ENCODE data around the gene PLA2G4D.

PLA2G4D gene

DNA sequence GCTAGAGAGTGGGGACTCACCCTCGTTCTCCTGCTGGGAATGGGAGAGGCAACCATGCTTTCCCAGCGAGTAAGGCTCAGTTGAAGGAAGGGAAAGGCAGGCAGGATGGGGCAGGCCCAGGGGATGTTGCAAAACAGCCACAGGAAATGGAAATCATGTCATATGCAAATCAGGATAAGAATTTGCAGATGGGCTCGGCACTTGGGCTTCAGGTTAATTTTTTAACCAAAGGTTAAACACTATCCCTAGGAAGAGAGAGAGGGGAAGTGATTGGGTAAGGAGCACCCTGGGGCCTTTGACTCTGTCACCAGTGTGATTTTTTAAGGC lies 59.0 kb downstream of the PLA2G4D start:
- Histone ChIP-seq H3K36me3 (no peaks in the 10 kb centered on the region), H3K4me3 (ENCODE audit: low read depth, low read length) (no peak overlapping the region), H3K27me3 (ENCODE audit: insufficient read depth, low read depth, severe bottlenecking) (no peaks in the 10 kb centered on the region), H3K9me3 (ENCODE audit: severe bottlenecking) (peaks cover 8% of the 10 kb centered on the region), H3K27ac (no peak overlapping the region)
- TF ChIP-seq, protein P1, sequence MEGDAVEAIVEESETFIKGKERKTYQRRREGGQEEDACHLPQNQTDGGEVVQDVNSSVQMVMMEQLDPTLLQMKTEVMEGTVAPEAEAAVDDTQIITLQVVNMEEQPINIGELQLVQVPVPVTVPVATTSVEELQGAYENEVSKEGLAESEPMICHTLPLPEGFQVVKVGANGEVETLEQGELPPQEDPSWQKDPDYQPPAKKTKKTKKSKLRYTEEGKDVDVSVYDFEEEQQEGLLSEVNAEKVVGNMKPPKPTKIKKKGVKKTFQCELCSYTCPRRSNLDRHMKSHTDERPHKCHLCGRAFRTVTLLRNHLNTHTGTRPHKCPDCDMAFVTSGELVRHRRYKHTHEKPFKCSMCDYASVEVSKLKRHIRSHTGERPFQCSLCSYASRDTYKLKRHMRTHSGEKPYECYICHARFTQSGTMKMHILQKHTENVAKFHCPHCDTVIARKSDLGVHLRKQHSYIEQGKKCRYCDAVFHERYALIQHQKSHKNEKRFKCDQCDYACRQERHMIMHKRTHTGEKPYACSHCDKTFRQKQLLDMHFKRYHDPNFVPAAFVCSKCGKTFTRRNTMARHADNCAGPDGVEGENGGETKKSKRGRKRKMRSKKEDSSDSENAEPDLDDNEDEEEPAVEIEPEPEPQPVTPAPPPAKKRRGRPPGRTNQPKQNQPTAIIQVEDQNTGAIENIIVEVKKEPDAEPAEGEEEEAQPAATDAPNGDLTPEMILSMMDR (IDR thresholded peaks at IDR 0.05; ENCODE audit: low read depth, low read length), result no peak
- no peak for DNase-seq

DNA sequence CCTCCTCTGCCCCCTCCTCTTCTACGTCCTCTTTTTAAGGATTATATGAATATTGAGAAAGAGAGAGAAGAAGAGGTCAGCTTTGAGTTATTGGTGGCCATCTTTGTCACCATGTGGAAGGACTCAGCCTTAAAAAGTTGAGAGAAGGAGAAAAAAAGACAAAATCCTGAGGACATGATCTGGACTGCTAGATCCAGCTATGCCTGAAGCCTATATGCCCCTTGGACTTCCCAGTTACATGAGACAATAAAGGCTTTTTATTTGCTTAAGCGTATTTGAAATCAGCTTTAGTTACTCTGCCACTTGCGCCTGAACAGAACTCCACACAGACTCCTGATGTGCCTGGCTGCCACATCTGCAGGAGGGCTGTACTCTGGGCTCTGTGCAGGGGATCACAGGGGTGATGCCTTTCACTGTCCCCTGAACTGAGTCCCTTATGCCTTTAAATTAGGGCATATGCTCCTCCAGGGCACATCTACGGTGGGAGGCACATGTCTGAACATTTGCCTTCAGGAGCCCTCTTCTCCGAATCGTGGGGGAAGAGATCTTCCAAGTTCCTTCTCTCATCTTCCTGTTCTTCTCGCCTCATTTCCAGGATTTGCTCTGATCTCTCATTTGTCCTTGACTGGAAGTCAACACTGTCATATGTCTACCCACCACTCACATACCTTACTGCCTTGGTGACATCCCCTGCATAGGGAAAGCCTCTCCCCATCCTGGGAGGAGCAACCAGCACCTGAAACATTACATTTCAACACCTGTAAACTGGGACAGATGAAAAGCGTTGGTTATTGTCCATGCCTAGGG lies 59.5 kb downstream of the PLA2G4D start:
- no peaks in the 10 kb centered on the region for H3K36me3 ChIP-seq
- no peaks in the 10 kb centered on the region for H3K27me3 ChIP-seq (ENCODE audit: insufficient read depth, low read depth, severe bottlenecking)
- H3K9me3 ChIP-seq (ENCODE audit: severe bottlenecking), result peaks cover 8% of the 10 kb centered on the region
- DNase-seq, result no peak
- no peak overlapping the region for H3K4me3 ChIP-seq (ENCODE audit: low read depth, low read length)
- H3K27ac ChIP-seq, result no peak overlapping the region
- TF ChIP-seq, protein P1 (IDR thresholded peaks at IDR 0.05; ENCODE audit: low read depth, low read length), result no peak

DNA sequence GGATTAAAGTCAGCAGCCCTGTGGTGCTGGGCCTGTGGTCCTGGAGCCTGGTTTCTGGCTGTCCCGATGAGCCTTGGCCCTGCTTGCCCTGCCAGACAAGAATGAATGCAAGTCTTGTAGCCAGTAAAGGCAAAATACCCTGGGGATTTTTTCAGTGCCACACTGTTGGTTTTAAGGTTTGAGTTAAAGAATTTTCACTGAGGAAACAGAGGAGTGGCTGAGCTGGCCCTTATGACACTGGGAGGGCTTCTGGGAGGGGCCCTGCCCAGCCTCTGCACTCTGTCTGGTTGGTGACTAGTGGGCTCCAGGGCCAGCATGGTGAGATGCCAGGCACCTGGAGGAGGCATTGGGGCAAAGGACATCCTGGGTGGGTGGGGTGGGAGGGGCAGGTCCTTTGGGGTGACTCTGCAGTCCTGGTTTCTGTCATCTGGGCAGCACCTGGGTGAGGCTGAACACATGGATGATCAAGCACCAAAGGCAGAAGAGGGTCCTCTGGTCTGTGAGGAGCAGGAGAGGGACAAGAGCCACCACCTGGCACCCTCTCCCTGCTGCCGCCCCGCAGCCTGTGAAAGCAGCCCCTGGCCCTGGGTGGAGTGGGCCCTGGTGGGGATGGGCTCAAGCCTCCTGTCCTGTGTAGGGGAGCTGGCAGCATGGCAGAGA lies 61.0 kb downstream of the PLA2G4D start:
- no peak for DNase-seq
- TF ChIP-seq, protein P1 (IDR thresholded peaks at IDR 0.05; ENCODE audit: low read depth, low read length), result no peak
- Histone ChIP-seq H3K27me3 (ENCODE audit: insufficient read depth, low read depth, severe bottlenecking) (no peaks in the 10 kb centered on the region), H3K4me3 (ENCODE audit: low read depth, low read length) (no peak overlapping the region), H3K9me3 (ENCODE audit: severe bottlenecking) (peaks cover 8% of the 10 kb centered on the region), H3K27ac (no peak overlapping the region), H3K36me3 (no peaks in the 10 kb centered on the region)

DNA sequence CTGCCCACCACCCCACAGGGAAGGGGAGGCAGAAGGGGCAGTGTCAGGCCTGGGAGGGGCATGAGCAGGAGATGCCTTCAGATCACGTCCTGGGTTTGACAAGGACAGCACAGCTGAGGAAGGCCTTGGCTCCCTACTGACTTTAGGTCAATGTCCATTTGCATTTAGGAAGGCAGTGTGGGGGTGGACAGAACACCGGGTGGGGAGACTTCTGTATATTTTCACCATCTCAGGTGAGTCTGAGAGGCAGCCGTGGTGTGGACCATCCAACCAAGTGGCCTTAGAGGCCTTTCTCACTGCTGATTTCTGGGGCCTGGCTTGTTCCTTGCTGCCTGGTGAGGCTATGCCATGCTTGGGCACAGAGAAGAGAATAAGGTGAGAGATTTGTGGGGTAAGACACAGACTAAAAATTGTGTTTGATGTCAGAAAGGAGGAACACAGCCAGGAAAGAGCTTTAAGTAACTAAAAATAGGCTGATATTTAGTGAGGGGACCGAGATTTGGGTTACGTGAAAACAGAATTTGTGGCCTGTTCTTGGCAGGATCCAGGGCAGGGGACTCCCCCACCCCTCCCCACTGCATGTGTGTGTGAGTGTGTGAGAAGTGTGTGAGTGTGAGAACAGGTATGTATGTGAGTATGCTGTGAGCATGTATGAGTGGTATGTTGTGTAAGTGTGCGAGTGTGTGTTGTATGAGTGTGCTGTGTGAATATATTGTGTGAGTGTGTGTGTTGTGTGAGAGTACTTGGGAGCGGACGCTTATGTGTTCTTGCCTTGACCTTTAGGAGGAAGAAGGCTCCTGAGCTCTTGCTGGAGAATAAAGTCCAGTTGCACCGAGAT lies 61.8 kb downstream of the PLA2G4D start:
- Histone ChIP-seq H3K4me3 (ENCODE audit: low read depth, low read length) (no peak overlapping the region), H3K27me3 (ENCODE audit: insufficient read depth, low read depth, severe bottlenecking) (no peaks in the 10 kb centered on the region), H3K36me3 (no peaks in the 10 kb centered on the region), H3K9me3 (ENCODE audit: severe bottlenecking) (peaks cover 8% of the 10 kb centered on the region), H3K27ac (no peak overlapping the region)
- TF ChIP-seq, protein P1 (IDR thresholded peaks at IDR 0.05; ENCODE audit: low read depth, low read length), result no peak
- no peak for DNase-seq

GRCh38 chr15:42031198-42031915 lies 63.0 kb downstream of the PLA2G4D start:
- no peak for DNase-seq

More at GRCh38 chr15:42031198-42031915, 63.0 kb downstream of the PLA2G4D start:
- H3K27me3 ChIP-seq (ENCODE audit: insufficient read depth, low read depth, severe bottlenecking), result no peaks in the 10 kb centered on the region
- H3K36me3 ChIP-seq, result no peaks in the 10 kb centered on the region
- no peak overlapping the region for H3K4me3 ChIP-seq (ENCODE audit: low read depth, low read length)
- peaks cover 8% of the 10 kb centered on the region for H3K9me3 ChIP-seq (ENCODE audit: severe bottlenecking)
- TF ChIP-seq, protein P1 (IDR thresholded peaks at IDR 0.05; ENCODE audit: low read depth, low read length), result no peak
- no peak overlapping the region for H3K27ac ChIP-seq

All from WERI-Rb-1 (cell line).